Neutrophil (primary cell): ENCODE measurements around the gene RGS14.

Source experiments
- H3K27ac ChIP-seq: fragments of 200-600 bp; sonication (generic); 2 replicates; pipeline ENCODE4 v1.5.1; 2016; ENCODE audit warnings: mild to moderate bottlenecking, moderate library complexity
- H3K27me3 ChIP-seq: fragments of 200-600 bp; sonication (generic); 2 replicates; pipeline ENCODE4 v1.6.0; 2016; ENCODE audit warnings: mild to moderate bottlenecking
- H3K36me3 ChIP-seq: fragments of 200-600 bp; sonication (generic); 2 replicates; pipeline ENCODE4 v1.5.1; 2017
- H3K4me1 ChIP-seq, 2 experiments: fragments of 200-600 bp in 1 of 2; sonication (generic) in 1 of 2; 1 replicate in 1 of 2; 2 replicates in 1 of 2; pipeline versions ENCODE4 v1.5.1 to v1.6.1; 2013 to 2016; ENCODE audit warnings: low read depth in 1 of 2, low read length in 1 of 2, mild to moderate bottlenecking in 1 of 2, moderate library complexity in 1 of 2; ENCODE audit not compliant: control insufficient read depth in 1 of 2, insufficient read depth in 1 of 2
- H3K4me3 ChIP-seq, 2 experiments: fragments of 200-600 bp in 1 of 2; sonication (generic) in 1 of 2; 1 replicate in 1 of 2; 2 replicates in 1 of 2; pipeline ENCODE4 v1.5.1; 2013 to 2016; ENCODE audit warnings: low read depth in 1 of 2, low read length in 1 of 2, mild to moderate bottlenecking in 1 of 2, moderate library complexity in 1 of 2
- H3K9me3 ChIP-seq: fragments of 200-600 bp; sonication (generic); 2 replicates; pipeline ENCODE4 v1.5.1; 2016
- TF ChIP-seq, protein P1 (sequence below): fragments of 200-600 bp; sonication (generic); IDR thresholded peaks from 2 replicates; pipeline ENCODE4 v1.5.1; 2016; ENCODE audit warnings: antibody characterized with exemption

The RGS14 gene

GRCh38 chr5:177334781-177335700 lies 22.7 kb upstream of the RGS14 start:
- H3K36me3 ChIP-seq = peaks cover 78% of the 10 kb centered on the region

DNA sequence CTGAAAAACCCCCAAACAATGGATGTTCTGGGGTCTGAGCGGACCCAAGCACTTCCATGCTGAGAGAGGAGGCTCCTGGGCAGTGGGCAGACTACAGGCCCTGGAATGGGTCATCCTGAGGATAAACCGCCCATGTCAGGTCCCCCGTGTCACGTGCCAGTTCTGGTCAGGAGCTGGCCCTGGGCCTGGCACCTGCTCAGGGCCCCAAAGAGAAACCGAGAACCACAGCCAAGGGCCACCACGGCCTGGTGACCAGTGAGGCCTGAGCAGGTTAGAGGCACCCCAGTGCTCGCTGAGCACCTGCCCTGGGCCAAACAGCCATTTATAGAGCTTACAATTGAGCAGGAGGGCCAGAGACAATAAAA lies 22.0 kb upstream of the RGS14 start:
- H3K36me3 ChIP-seq = peaks cover 72% of the 10 kb centered on the region

More at GRCh38 chr5:177334781-177335700, 22.7 kb upstream of the RGS14 start:
- Histone ChIP-seq H3K27me3 (no peaks in the 10 kb centered on the region), H3K27ac (no peak overlapping the region), H3K4me3 (no peak overlapping the region), H3K4me1 (peaks cover 44 to 53% of the 10 kb centered on the region in 2 experiments), H3K9me3 (no peaks in the 10 kb centered on the region)
- TF ChIP-seq, protein P1, sequence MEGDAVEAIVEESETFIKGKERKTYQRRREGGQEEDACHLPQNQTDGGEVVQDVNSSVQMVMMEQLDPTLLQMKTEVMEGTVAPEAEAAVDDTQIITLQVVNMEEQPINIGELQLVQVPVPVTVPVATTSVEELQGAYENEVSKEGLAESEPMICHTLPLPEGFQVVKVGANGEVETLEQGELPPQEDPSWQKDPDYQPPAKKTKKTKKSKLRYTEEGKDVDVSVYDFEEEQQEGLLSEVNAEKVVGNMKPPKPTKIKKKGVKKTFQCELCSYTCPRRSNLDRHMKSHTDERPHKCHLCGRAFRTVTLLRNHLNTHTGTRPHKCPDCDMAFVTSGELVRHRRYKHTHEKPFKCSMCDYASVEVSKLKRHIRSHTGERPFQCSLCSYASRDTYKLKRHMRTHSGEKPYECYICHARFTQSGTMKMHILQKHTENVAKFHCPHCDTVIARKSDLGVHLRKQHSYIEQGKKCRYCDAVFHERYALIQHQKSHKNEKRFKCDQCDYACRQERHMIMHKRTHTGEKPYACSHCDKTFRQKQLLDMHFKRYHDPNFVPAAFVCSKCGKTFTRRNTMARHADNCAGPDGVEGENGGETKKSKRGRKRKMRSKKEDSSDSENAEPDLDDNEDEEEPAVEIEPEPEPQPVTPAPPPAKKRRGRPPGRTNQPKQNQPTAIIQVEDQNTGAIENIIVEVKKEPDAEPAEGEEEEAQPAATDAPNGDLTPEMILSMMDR = no peak

DNA sequence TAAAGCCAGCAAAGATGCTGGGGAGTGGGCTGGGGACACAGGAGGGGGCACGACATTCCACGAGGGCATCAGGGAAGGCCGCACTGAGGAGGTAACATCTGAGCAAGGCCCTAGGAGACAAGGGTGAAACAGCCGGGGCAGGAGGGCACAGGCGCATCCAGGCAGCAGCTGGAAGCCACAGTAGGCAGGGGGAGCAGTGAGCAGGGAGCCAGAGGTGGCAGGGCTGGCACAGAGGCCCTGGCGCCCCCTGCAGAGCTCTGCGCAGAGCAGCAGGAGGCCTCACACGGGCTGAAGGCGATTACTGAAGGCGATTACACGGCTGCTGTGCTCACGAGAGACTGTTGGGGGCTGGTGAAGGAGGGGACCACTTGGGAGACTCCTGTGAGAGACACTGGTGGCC lies 21.6 kb upstream of the RGS14 start:
- H3K9me3 ChIP-seq = no peaks in the 10 kb centered on the region

More for the DNA sequence above, 22.0 kb upstream of the RGS14 start:
- Histone ChIP-seq H3K27me3 (no peaks in the 10 kb centered on the region), H3K4me1 (peaks cover 49 to 59% of the 10 kb centered on the region in 2 experiments), H3K9me3 (no peaks in the 10 kb centered on the region), H3K27ac (no peak overlapping the region), H3K4me3 (no peak overlapping the region)
- TF ChIP-seq, protein P1 = no peak

GRCh38 chr5:177336603-177337494 lies 20.9 kb upstream of the RGS14 start:
- H3K27ac ChIP-seq = peak overlapping the region; percentile 93
- peaks cover 60% of the 10 kb centered on the region for H3K36me3 ChIP-seq
- H3K4me1 ChIP-seq = peaks cover 46 to 55% of the 10 kb centered on the region in 2 experiments
- H3K27me3 ChIP-seq = no peaks in the 10 kb centered on the region
- no peak overlapping the region for H3K4me3 ChIP-seq
- no peaks in the 10 kb centered on the region for H3K9me3 ChIP-seq
- TF ChIP-seq, protein P1 = no peak

More for the DNA sequence above, 21.6 kb upstream of the RGS14 start:
- Histone ChIP-seq H3K27ac (peak overlapping the region; percentile 93), H3K27me3 (no peaks in the 10 kb centered on the region), H3K4me3 (no peak overlapping the region), H3K4me1 (peaks cover 49 to 61% of the 10 kb centered on the region in 2 experiments), H3K36me3 (peaks cover 68% of the 10 kb centered on the region)
- TF ChIP-seq, protein P1 = no peak

GRCh38 chr5:177338251-177339106 lies 19.2 kb upstream of the RGS14 start:
- Histone ChIP-seq H3K27me3 (no peaks in the 10 kb centered on the region), H3K27ac (peak overlapping the region; percentile 93), H3K4me3 (peak overlapping the region; percentile 44 to 48), H3K36me3 (peaks cover 47% of the 10 kb centered on the region), H3K9me3 (no peaks in the 10 kb centered on the region), H3K4me1 (peaks cover 45 to 49% of the 10 kb centered on the region in 2 experiments)
- TF ChIP-seq, protein P1 = no peak
